PC-9 (cell line): ENCODE results near the gene ZFHX3.

Source experiments
- EZH2 ChIP-seq: fragments of 200-600 bp; sonication (generic); IDR thresholded peaks from 2 replicates; pipeline ENCODE4 v1.8.0; 2017; ENCODE audit warnings: antibody characterized with exemption, low read depth
- TF ChIP-seq, protein P1 (sequence below): fragments of 200-600 bp; sonication (generic); conservative IDR thresholded peaks from 2 replicates; pipeline ENCODE4 v1.6.1; 2017; ENCODE audit warnings: mixed run types, antibody characterized with exemption, mild to moderate bottlenecking, moderate library complexity

DNA sequence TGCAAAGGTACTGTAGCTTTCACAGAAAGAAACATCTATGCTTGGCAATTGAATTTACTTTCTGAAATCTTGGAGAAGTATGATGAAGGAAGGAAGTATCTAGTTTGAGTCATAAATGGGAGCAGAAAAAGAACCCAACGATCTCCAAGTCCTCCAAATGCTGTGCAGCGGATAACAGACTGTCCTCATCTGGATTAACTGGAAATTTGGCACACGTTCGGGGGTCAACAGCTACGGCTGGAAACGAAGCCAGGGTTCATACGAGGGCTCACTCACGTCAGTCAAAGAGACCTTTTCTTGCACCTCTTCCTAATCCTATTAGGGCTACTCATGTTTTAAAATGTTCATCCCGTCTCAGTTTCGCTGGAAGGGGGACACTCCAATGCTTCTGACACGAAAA is 152.0 kb downstream of the ZFHX3 start:
- TF ChIP-seq, protein P1, sequence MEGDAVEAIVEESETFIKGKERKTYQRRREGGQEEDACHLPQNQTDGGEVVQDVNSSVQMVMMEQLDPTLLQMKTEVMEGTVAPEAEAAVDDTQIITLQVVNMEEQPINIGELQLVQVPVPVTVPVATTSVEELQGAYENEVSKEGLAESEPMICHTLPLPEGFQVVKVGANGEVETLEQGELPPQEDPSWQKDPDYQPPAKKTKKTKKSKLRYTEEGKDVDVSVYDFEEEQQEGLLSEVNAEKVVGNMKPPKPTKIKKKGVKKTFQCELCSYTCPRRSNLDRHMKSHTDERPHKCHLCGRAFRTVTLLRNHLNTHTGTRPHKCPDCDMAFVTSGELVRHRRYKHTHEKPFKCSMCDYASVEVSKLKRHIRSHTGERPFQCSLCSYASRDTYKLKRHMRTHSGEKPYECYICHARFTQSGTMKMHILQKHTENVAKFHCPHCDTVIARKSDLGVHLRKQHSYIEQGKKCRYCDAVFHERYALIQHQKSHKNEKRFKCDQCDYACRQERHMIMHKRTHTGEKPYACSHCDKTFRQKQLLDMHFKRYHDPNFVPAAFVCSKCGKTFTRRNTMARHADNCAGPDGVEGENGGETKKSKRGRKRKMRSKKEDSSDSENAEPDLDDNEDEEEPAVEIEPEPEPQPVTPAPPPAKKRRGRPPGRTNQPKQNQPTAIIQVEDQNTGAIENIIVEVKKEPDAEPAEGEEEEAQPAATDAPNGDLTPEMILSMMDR: no peak
- TF ChIP-seq EZH2: no peak
